ENCODE data around the gene ZNRF1.

DNA sequence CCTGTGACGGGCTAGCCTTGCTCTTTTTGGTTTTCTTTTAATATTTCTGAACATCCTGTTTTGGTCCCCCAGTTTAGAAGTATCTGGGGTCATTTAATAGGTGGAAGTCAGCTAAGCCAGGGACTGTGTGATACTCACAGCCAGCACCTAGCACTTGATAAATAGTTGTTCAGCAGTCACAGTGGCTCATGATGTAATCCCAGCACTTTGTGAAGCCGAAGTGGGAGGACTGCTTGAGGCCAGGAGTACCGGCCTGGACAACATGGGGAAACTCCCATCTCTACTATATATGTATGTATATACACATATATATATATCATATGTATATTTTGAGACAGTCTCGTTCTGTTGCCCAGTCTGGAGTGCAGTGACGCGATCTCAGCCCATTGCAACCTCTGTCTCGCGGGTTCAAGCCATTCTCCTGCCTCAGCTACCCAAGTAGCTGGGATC lies 1.8 kb upstream of the ZNRF1 start:
- TF ChIP-seq, protein P1, sequence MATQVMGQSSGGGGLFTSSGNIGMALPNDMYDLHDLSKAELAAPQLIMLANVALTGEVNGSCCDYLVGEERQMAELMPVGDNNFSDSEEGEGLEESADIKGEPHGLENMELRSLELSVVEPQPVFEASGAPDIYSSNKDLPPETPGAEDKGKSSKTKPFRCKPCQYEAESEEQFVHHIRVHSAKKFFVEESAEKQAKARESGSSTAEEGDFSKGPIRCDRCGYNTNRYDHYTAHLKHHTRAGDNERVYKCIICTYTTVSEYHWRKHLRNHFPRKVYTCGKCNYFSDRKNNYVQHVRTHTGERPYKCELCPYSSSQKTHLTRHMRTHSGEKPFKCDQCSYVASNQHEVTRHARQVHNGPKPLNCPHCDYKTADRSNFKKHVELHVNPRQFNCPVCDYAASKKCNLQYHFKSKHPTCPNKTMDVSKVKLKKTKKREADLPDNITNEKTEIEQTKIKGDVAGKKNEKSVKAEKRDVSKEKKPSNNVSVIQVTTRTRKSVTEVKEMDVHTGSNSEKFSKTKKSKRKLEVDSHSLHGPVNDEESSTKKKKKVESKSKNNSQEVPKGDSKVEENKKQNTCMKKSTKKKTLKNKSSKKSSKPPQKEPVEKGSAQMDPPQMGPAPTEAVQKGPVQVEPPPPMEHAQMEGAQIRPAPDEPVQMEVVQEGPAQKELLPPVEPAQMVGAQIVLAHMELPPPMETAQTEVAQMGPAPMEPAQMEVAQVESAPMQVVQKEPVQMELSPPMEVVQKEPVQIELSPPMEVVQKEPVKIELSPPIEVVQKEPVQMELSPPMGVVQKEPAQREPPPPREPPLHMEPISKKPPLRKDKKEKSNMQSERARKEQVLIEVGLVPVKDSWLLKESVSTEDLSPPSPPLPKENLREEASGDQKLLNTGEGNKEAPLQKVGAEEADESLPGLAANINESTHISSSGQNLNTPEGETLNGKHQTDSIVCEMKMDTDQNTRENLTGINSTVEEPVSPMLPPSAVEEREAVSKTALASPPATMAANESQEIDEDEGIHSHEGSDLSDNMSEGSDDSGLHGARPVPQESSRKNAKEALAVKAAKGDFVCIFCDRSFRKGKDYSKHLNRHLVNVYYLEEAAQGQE (IDR thresholded peaks at IDR 0.05; ENCODE audit: low read depth), result no peak
- TF ChIP-seq EP300 (IDR thresholded peaks at IDR 0.05; ENCODE audit: borderline replicate concordance) (no peak), CREB1 (IDR thresholded peaks at IDR 0.05; ENCODE audit: low read depth) (no peak), EGR1 (IDR thresholded peaks at IDR 0.05) (no peak), RAD21 (IDR thresholded peaks at IDR 0.05; ENCODE audit: low read depth) (no peak), NFIC (IDR thresholded peaks at IDR 0.05) (no peak), TCF12 (IDR thresholded peaks at IDR 0.05; ENCODE audit: low read depth) (no peak), YY1 (IDR thresholded peaks at IDR 0.05; ENCODE audit: low read depth) (no peak)
- TF ChIP-seq, protein P2, sequence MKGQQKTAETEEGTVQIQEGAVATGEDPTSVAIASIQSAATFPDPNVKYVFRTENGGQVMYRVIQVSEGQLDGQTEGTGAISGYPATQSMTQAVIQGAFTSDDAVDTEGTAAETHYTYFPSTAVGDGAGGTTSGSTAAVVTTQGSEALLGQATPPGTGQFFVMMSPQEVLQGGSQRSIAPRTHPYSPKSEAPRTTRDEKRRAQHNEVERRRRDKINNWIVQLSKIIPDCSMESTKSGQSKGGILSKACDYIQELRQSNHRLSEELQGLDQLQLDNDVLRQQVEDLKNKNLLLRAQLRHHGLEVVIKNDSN (IDR thresholded peaks at IDR 0.05), result no peak
- TF ChIP-seq, protein P3, sequence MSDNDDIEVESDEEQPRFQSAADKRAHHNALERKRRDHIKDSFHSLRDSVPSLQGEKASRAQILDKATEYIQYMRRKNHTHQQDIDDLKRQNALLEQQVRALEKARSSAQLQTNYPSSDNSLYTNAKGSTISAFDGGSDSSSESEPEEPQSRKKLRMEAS (IDR thresholded peaks at IDR 0.05), result no peak

All from Ishikawa (cell line).